K562 (cell line): Measurements from ENCODE around the gene EMILIN1.

Experiments
- CEBPB ChIP-seq: fragments of 450-650 bp; IDR thresholded peaks from 2 replicates; pipeline ENCODE4 v1.6.1; 2016; ENCODE audit warnings: missing genetic modification characterization, missing compliant biosample characterization
- ELF4 ChIP-seq: fragments of 450-650 bp; formaldehyde crosslinking; IDR thresholded peaks from 2 replicates; pipeline ENCODE4 v1.4.0; 2022; ENCODE audit warnings: missing genetic modification characterization
- HBP1 ChIP-seq: fragments of 450-650 bp; formaldehyde crosslinking; IDR thresholded peaks from 2 replicates; pipeline ENCODE4 v1.4.0; 2022; ENCODE audit warnings: missing genetic modification characterization
- KLF1 ChIP-seq: fragments of 450-650 bp; IDR thresholded peaks from 2 replicates; pipeline ENCODE4 v1.6.1; 2016; ENCODE audit warnings: missing genetic modification characterization, missing compliant biosample characterization
- MED1 ChIP-seq: sonication (generic); formaldehyde crosslinking; IDR thresholded peaks from 2 replicates; pipeline ENCODE4 v1.8.1; 2023; ENCODE audit warnings: missing genetic modification reagents, borderline replicate concordance
- NFATC3 ChIP-seq: fragments of 450-650 bp; IDR thresholded peaks from 2 replicates; pipeline ENCODE4 v1.6.1; 2017; ENCODE audit warnings: mild to moderate bottlenecking
- POLR2A ChIP-seq: fragments of 450-650 bp; conservative IDR thresholded peaks from 2 replicates; pipeline ENCODE4 v1.6.1; 2016
- RAD21 ChIP-seq, 2 experiments: fragments of 250-450 bp in 1 of 2; fragments of 450-650 bp in 1 of 2; sonication (Bioruptor Pico) in 1 of 2; formaldehyde crosslinking in 1 of 2; IDR thresholded peaks in 1 of 2; conservative IDR thresholded peaks in 1 of 2; 2 replicates each; pipeline versions ENCODE4 v1.4.0 to v1.8.0; 2020 to 2022; ENCODE audit warnings: mild to moderate bottlenecking in 2 of 2, moderate library complexity in 1 of 2
- ZBTB2 ChIP-seq: fragments of 450-650 bp; IDR thresholded peaks from 2 replicates; pipeline ENCODE4 v1.6.1; 2016; ENCODE audit warnings: antibody characterized with exemption
- ZNF395 ChIP-seq: fragments of 200-800 bp; sonication (Bioruptor generic); IDR thresholded peaks from 2 replicates; pipeline ENCODE4 v1.6.1; 2017; ENCODE audit warnings: missing genetic modification characterization, missing compliant biosample characterization
- ZNF785 ChIP-seq: fragments of 250-450 bp; sonication (Bioruptor Pico); IDR thresholded peaks from 2 replicates; pipeline ENCODE4 v1.4.0; 2020; ENCODE audit warnings: mild to moderate bottlenecking
- ZZZ3 ChIP-seq: fragments of 450-650 bp; IDR thresholded peaks from 2 replicates; pipeline ENCODE4 v1.6.1; 2016; ENCODE audit warnings: antibody characterized with exemption, mild to moderate bottlenecking, moderate library complexity
- TF ChIP-seq, protein P1 (sequence below), 3 experiments: IDR thresholded peaks in 2 of 3; conservative IDR thresholded peaks in 1 of 3; 2 replicates each; pipeline ENCODE4 v1.5.1; 2011 to 2012; ENCODE audit warnings: low read length in 3 of 3, mild to moderate bottlenecking in 3 of 3, control low read depth in 2 of 3, improper control_type of control experiment in 1 of 3, inconsistent platforms in 1 of 3, low read depth in 1 of 3, mixed read lengths in 1 of 3, moderate library complexity in 1 of 3; ENCODE audit not compliant: insufficient read depth in 2 of 3
- TF ChIP-seq, protein P2 (sequence below): fragments of 450-650 bp; IDR thresholded peaks from 2 replicates; pipeline ENCODE4 v1.6.1; 2016; ENCODE audit warnings: low read depth

DNA sequence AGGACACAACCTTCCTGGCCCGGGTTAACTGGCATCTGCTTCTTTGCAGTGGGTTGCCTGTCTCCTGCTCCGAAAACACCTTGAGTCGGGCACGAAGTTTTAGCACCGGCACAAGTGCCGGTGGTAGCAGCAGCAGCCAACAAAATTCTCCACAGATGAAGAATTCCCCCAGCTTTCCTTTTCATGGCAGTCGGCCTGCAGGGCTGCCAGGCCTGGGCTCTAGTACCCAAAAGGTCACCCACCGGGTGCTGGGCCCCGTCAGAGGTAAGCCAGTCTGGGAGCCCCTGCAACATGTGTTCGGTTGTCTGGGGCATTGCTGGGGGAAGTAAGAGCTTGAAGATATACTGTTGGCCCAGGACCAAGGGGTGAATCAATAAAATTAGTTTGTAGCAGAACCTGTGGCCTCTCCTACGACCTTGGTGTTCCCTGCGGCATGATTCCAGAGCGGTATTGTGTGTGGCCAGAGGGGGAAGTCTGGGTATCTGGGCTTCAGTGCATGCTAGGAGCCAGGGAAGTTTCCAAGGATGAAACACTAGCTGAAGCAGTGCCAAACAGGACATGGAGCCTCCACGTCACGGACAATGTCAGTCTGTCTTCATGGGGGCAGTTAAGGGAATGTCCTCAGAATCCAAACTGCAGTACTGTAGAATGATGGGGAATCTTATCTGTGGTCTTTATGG, 19.1 kb upstream of the EMILIN1 start:
- TF ChIP-seq NFATC3 (no peak), ZZZ3 (no peak), HBP1 (no peak), ZNF395 (no peak), POLR2A (no peak), ZNF785 (CRISPR knock-in tag) (no peak), CEBPB (tag) (no peak), KLF1 (tag) (no peak), RAD21 (CRISPR knock-in tag; conservative IDR thresholded peaks at IDR 0.05 in 1 of 2, IDR thresholded peaks at IDR 0.05 in 1 of 2) (no peak), ELF4 (CRISPR knock-in tag) (no peak), MED1 (CRISPR knock-in tag) (no peak), ZBTB2 (no peak)
- TF ChIP-seq, protein P1, sequence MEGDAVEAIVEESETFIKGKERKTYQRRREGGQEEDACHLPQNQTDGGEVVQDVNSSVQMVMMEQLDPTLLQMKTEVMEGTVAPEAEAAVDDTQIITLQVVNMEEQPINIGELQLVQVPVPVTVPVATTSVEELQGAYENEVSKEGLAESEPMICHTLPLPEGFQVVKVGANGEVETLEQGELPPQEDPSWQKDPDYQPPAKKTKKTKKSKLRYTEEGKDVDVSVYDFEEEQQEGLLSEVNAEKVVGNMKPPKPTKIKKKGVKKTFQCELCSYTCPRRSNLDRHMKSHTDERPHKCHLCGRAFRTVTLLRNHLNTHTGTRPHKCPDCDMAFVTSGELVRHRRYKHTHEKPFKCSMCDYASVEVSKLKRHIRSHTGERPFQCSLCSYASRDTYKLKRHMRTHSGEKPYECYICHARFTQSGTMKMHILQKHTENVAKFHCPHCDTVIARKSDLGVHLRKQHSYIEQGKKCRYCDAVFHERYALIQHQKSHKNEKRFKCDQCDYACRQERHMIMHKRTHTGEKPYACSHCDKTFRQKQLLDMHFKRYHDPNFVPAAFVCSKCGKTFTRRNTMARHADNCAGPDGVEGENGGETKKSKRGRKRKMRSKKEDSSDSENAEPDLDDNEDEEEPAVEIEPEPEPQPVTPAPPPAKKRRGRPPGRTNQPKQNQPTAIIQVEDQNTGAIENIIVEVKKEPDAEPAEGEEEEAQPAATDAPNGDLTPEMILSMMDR (IDR thresholded peaks at IDR 0.05 in 2 of 3, conservative IDR thresholded peaks at IDR 0.05 in 1 of 3; ENCODE audit: insufficient read depth in 2 of 3, low read depth in 1 of 3, low read length in 3 of 3): no peak
- TF ChIP-seq, protein P2, sequence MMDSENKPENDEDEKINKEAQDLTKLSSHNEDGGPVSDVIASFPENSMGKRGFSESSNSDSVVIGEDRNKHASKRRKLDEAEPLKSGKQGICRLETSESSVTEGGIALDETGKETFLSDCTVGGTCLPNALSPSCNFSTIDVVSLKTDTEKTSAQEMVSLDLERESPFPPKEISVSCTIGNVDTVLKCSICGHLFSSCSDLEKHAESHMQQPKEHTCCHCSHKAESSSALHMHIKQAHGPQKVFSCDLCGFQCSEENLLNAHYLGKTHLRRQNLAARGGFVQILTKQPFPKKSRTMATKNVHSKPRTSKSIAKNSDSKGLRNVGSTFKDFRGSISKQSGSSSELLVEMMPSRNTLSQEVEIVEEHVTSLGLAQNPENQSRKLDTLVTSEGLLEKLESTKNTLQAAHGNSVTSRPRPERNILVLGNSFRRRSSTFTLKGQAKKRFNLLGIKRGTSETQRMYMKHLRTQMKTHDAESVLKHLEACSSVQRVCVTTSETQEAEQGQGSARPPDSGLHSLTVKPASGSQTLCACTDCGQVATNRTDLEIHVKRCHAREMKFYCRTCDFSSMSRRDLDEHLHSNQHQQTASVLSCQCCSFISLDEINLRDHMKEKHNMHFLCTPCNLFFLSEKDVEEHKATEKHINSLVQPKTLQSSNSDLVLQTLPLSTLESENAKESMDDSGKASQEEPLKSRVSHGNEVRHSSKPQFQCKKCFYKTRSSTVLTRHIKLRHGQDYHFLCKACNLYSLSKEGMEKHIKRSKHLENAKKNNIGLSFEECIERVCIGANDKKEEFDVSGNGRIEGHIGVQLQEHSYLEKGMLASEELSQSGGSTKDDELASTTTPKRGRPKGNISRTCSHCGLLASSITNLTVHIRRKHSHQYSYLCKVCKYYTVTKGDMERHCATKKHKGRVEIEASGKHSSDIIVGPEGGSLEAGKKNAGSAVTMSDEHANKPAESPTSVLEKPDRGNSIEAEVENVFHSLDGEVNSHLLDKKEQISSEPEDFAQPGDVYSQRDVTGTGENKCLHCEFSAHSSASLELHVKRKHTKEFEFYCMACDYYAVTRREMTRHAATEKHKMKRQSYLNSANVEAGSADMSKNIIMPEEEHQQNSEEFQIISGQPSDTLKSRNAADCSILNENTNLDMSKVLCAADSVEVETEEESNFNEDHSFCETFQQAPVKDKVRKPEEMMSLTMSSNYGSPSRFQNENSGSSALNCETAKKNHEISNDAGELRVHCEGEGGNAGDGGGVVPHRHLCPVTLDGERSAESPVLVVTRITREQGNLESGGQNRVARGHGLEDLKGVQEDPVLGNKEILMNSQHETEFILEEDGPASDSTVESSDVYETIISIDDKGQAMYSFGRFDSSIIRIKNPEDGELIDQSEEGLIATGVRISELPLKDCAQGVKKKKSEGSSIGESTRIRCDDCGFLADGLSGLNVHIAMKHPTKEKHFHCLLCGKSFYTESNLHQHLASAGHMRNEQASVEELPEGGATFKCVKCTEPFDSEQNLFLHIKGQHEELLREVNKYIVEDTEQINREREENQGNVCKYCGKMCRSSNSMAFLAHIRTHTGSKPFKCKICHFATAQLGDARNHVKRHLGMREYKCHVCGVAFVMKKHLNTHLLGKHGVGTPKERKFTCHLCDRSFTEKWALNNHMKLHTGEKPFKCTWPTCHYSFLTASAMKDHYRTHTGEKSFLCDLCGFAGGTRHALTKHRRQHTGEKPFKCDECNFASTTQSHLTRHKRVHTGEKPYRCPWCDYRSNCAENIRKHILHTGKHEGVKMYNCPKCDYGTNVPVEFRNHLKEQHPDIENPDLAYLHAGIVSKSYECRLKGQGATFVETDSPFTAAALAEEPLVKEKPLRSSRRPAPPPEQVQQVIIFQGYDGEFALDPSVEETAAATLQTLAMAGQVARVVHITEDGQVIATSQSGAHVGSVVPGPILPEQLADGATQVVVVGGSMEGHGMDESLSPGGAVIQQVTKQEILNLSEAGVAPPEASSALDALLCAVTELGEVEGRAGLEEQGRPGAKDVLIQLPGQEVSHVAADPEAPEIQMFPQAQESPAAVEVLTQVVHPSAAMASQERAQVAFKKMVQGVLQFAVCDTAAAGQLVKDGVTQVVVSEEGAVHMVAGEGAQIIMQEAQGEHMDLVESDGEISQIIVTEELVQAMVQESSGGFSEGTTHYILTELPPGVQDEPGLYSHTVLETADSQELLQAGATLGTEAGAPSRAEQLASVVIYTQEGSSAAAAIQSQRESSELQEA: no peak
